ENCODE measurements around the gene NME5.

Gene NME5

DNA sequence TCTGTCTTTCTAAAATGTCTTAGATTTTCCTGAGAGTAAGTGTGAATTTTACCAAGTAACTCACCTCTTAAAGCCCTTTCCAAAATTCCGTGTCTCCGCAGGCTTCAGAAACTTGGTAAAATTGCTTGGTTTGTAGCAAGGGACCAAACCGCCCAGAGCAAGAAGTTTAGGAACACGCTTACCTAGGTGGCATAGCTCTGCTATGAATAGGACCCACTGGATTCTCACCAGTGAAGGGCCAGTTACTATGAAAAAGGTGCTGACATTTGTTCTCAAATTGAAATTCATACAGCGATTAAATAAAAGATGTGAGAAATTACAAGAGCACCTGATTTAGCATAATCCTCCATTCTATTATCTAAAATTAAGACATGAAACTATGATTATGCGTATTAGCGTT is 6.7 kb downstream of the NME5 start:
- DNase-seq (ENCODE audit: low spot score) = no peak

DNA sequence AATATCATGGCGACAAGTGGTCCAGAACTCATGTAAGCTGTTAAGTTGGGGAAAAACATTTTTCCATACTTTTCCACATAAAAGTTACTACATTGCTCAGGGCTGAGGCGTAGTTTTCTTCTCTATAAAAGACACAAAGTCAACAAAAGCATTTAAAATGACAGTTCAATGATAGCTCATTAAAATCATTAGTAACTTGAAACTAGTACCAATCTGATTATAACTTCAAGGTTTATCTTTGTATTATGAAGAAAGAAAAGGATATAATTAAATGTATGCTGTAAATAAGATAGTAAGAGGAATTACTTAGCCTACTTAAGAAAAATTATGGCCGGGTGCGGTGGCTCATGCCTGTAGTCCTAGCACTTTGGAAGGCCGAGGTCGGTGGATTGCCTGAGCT is 9.9 kb downstream of the NME5 start:
- DNase-seq (ENCODE audit: low spot score) = no peak

DNA sequence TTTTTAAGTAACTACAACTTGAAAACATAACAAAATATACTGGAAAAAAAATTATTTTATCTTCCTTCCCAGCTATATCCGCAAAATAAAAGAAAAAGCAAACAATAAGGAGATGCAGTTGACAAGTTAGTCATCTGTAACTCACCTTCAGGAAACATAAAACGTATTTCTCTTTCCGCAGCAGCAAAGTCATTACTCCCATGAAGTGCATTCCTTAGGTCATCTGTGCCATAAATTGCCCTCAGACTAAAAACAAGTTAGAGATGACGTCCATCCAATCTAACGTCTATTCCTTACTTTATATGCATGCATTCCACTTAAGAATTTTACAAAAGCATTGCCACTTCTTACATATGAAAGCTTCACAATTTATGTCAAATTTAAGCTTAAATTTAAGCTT is 10.9 kb downstream of the NME5 start:
- no peak for DNase-seq (ENCODE audit: low spot score)

DNA sequence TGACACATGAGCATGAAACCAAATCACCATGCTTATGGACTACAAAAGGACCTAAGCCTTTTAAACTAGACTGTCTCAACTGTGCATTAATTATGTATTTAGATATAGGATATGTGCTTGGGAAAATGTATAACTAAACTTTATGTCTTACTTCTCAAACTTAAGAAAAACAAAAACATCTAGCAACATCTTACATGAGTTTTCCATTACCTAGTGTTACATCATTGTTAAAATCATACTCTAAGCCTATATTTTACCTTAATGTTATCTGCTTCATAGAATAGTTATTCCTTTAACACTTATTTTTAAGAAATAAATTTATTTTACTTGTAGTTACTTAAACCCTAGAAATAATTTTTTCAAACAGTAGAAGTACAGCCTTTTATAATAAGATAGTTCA is 24.0 kb downstream of the NME5 start:
- no peak for DNase-seq (ENCODE audit: low spot score)

DNA sequence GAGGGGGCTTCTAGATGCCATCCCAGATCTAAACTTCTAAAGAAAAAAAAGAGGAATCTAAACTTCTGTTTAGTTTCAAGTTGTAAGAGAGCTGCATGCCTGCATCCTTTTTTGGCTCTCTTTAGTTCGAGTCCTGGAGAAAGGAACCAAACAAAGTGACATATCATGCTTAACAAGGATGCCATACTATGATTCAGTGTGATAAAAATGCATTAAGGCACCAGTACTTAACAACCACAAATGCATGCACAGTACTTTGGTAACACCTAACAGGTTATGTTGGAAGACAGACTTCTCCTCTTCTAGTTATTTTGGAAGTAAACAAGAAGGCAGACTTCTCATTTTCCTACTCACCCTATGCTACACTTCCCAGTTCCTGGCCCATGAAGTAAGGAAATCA is 27.3 kb downstream of the NME5 start:
- no peak for DNase-seq (ENCODE audit: low spot score)

DNA sequence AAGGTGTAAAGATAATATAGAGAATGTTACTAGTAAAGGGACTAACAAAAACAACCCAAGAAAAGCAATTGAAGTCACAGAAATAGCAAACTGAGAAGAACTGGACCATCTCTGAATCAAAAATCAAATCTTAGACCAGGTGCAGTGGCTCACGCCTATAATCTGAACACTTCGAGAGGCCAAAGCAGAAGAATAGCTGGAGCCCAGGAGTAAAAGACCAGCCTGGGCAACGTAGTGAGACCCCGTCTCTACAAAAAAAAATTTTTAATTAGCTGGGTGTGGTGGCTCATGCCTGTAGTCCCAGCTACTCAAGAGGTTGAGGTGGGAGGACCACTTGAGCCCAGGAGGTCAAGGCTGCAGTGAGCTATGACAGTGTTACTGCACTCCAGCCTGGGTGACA is 28.0 kb downstream of the NME5 start:
- DNase-seq (ENCODE audit: low spot score) = no peak

DNA sequence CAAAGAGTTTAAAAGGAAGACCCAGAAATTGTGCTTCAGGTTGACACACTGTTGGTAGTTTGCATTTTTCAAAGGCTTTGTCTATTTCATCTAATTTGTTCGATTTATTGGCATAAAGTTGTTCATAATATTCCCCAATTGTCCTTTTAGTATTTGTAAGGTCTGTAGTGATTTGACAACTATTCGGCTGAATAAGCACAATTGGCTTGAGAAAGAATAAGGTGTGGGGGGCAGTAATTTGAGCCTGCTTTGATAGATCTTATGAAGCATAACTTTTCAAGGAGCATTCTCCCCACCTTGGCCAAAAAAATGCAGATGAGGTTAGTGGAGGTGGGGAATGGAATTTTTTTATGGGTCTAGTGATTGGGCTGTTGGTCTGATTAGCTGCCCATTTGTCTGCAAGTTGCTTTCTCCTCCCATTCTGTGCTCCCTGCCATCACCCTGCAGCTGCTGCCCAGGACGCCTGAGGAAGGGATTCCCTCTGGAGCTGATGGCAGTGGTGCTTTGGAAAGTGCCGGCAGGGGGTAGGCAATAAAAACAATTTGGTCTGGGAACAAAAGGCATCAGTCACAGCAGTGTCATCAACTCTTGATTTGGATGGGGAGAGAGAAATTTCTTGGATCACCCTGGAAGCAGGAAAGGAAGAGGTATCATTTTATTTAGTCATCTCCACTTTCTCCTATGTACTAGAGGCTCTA is 28.8 kb downstream of the NME5 start:
- DNase-seq (ENCODE audit: low spot score) = no peak

DNA sequence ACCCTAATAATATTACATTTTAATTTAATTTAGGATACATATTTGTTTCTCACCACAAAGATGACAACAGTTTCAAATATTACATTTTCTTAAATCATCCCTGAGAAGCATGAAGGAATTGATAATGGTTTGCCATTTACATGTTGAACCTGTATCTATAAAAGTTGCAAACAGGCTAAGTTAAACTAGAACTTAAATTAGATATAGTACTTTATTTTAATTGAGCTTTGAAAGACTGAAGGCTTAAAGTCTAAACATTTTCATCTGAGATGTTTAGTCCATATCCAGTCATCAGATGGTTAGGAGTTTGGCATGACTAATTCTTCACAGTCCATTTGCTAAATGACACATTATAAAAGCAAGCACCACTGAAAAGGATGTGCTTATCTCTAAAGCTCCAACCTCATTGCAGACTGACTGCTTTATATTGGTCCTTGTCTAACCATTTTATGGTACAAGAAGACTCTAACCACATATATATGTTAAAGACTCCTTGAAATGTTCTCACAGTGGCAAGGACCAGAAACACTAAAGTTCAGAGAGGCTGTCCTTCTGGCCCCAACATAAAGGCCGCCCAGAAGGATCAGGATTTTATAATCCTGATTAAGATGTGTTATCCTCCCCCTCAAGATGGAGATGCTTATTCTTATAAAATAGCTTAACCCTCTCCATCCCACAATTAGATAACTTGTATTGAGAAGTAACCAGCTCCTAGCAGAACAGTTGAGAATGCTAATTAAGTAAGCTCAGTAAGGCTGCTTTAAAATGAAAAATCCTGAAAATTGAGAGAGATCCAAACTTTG is 29.6 kb downstream of the NME5 start:
- no peak for DNase-seq (ENCODE audit: low spot score)

DNA sequence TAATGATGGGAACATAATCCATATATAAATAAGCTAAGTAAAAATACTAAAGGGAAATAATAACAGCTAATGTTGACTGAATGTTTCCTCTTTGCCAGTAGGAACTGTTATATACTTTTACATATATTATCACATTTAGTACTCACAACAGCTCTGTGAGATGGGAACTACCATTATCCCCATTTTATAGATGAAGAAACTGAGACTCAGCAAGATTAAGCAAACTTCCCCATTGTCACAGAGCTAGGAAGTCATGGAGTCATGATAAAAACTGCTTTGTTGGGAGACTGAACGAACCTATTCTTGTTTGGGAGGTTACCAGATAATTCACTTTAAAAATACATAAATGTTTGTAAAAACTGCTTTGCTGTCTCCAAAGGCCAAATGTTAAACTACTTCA is 32.0 kb downstream of the NME5 start:
- DNase-seq (ENCODE audit: low spot score) = no peak

DNA sequence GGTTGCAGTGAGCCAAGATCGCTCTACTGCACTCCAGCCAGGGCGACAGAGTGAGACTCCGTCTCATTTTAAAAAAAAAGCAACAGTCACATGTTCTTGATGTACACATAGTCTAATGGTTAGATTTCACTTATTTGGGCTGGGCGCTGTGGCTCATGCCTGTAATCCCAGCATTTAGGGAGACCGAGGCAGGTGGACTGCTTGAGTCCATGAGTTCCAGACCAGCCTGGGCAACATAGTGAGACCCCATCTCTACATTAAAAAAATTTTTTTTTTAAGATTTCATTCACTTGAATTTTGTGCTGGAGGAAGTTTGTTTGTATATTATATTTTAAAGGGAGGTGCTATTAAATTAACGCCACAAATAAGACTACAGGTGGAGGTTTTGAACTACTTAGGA is 33.5 kb downstream of the NME5 start:
- DNase-seq (ENCODE audit: low spot score) = no peak

DNA sequence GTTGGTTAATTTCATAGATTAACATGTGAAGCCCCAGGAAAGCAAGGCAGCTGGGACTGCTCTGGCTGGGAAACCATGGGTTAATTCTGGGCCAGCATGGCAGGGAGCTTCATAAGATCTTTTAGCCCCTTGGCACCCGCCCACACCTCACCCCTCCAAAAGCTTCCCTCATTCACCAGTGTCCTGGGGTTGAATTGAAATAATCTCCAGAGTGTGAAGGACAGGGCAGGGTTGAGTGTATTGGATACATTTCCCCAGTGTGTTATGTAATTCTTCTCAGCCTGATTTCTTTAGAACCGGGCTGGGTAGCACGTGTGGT is 36.0 kb downstream of the NME5 start:
- no peak for DNase-seq (ENCODE audit: low spot score)

DNA sequence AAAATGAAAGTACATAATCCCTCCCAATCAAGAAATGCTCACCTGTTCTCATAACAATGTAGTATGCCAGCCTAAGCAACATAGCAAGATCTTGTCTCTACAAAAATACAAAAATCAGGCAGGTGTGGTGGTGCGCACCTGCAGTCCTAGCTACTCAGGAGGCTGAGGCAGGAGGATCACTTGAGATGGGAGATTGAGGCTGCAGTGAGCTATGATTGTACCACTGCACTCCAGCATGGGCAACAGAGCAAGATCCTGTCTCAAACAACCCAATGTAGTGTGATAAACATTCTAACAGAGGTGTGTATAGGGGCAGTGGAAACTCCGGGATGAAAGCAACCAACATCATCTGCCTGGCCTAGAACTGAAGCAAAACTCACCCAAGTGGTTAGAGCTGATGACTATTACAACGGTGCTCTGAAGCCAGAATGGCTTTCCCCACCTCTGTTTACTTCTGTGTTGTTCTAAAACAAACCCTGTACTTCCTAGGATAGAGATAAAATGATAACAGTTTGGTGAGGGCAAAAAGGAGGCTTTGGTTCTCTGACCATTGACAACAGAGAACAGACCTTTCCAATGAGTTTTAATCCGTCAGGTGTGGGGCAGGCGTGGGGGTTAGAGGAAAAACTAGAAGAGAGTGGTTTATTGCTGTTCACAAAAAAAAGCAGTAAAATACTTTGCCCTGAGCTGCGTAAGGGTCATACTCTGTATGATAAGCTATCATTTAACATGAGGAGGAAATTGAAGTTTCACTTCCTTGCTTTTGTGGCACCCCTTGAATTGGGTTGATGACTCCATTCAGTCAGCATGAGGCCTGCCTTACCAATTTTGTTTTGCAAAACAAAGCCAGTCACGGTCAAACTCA is 36.5 kb downstream of the NME5 start:
- DNase-seq (ENCODE audit: low spot score) = no peak

DNA sequence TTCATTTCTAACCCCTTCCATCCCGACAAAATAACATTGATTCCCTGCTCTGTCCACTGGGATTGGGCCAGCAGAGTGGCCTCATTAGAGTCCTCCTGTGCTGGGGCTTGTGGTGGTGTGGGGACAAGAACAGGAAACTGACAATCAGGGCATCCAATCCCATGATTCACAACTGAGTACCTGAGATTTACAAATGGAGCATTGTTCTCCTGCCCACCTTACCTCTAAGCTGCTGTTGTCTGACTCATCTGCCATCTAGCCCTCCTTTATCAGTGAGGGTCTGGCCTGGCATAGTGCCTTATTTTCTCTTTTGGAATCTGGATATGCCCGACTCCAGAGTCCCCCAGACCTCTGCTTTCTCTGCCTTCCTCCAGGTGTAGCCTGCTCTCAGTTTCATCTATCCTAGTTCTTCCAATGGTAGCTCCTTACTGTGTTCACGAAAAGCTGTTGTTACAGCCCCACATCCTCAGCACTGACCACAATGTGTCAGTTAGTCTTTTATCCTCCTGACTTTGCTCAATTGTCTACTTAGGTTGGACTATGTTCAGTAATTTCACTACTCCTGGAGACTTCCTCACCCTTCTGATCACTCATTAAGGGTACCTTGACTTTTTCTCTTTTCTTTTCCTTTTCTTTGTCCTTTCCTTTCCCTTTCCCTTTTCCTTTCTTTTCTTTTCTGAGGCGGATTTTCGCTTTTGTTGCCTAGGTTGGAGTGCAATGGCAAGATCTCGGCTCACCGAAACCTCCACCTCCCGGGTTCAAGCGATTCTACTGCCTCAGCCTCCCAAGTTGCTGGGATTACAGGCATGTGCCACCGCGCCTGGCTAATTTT is 42.0 kb downstream of the NME5 start:
- peak; percentile 37 for DNase-seq (ENCODE audit: low spot score)

DNA sequence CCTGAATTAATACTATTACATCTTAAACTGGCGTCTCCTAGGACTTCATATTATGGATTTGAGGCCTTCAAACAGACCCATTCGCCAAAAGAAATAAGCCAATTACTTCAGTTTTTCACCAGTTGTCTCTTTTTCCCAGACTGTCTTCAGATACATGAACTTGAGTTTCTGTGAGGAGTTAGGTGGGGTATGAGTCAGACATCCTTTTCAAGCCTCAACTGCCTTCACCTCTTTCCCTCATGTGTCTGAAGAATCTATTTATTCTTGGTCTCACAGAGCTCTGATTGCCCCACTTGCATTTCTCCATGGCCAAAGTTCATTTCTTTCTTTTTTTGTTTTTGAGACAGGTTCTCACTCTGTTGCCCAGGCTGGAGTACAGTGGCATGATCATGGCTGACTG is 42.9 kb downstream of the NME5 start:
- DNase-seq (ENCODE audit: low spot score) = peak; percentile 22

DNA sequence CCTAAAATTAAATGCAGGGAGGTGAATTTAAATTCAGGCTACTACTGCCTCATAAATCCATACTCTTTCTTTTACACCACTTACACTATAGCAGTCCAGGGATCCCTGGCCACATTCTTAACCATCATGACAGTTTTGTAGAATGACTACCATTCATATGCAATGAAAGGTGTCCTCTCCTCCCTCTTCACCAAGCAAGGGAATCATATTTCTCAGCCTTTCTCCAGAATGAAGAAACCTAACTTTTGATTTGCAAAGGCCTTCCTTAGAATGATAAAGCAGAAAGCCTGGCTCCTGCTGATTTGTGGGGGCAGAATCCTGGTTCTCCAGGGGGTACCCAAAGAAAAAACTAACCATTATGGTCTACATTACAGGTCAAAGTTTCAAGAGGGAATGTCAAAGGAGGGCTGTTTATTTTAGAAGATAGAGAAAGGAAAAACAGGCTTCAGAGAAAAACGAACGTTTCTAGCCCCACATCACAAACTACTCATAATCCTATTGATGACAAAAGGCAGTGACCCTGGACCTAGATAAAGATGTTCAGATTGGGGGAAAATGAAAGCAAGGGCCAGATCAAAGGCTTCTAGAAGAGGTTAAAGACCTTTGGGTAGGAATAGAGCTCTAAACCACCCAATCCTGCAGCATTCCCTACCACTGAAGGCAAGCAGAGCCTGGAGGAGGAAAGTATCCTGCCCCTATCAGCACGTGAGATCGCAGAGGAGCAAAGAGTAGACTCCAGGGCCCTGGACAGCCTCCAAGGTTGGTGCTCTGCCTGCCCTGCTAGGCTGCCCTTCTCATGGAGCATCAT is 43.9 kb downstream of the NME5 start:
- no peak for DNase-seq (ENCODE audit: low spot score)

DNA sequence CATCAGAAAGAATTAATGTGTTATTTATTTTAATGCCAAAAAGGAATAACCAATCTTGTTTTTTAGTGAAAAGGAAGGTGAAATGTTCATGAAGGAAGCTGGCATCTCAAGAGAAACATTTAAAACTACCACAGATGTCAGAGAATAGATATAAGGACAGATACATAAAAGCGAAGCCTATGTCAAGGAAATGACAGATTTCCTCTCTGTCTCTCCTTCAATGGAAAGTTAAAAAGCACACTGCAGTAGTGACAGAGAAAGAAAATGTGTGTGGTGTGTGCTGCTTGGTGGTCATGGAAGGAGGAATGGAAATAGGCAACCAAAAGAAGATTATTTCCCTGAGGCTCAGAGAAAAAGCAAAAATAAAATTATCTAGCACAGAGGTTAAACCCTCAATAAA is 46.2 kb downstream of the NME5 start:
- no peak for DNase-seq (ENCODE audit: low spot score)

DNA sequence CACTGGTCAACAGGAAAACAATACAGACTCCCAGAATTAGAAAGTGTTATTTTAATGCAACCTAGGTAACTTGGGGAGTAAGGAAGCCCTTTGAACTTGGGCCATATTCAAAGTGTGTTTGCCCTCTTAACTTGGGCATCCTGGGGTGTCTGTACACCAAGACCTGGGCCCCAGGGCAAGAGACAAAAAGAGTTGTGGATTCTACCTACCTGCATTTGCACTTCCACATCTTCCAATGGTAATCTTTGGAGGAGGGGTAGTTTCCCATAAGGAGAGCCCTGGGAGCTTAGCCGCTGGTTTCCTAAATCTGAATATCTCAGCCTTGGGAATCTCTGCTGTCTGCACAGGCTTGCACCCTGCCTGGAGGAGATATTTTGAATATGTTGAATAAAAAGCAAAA is 46.9 kb downstream of the NME5 start:
- DNase-seq (ENCODE audit: low spot score) = no peak

DNA sequence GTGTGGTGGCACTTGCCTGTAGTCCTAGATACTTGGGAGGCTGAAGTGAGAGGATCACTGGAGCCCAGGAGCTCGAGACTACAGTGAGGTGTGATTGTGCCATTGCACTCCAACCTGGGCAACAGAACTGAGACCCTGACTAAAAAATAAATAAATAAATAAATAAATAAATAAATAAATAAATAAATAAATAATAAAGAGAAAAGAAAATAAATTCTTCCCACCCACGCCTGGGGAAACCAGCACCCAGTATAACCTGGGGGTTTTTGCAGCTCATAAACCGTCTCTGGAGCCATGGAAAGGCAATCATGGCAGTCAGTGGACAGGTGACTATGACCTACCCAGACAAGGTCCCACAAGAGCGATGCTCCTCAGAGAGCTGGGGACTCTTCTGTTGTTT is 47.5 kb downstream of the NME5 start:
- no peak for DNase-seq (ENCODE audit: low spot score)

DNA sequence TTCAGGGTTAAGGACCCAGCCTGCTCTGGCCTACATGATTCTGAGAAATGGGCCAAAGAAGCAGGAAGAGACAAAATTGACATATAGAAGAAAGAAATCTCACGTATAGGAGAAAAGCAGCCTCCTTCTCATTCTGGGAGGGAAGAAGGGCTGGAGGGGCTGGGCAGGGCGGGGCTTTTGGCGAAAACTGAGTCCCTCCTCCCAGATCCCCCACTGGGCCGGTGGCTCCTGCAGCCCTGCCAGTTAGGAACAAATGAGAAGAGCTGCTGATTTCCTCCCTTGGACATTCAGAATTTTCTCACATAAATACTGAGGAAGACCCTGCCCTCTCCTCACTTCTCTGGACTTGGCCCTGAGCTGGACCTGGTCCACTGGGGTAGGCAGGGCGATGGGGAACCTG is 55.5 kb downstream of the NME5 start, which contains the start of gene WNT8A:
Gene WNT8A (plus strand): TSS at position 332 of the 400 bp plus-strand sequence. CDS start 95 bp downstream, outside the sequence.
- no peak for DNase-seq (ENCODE audit: low spot score)

DNA sequence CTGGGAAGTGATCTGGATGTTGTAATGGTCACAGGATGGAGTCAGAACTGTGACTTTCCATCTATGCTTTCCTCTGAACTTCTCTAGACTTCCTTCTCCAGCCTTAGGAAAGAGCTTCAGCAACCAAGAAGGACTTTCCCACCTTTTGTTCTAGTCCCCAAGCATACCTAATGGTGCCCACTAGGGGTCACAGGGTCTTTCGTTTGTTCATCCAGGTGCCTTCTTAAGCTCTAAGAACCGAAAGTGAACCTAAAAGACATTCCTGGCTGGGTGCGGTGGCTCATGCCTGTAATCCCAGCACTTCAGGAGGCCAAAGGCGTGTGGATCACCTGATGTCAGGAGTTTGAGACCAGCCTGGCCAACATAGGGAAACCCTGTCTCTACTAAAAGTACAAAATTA is 57.2 kb downstream of the NME5 start:
- DNase-seq (ENCODE audit: low spot score) = no peak

DNA sequence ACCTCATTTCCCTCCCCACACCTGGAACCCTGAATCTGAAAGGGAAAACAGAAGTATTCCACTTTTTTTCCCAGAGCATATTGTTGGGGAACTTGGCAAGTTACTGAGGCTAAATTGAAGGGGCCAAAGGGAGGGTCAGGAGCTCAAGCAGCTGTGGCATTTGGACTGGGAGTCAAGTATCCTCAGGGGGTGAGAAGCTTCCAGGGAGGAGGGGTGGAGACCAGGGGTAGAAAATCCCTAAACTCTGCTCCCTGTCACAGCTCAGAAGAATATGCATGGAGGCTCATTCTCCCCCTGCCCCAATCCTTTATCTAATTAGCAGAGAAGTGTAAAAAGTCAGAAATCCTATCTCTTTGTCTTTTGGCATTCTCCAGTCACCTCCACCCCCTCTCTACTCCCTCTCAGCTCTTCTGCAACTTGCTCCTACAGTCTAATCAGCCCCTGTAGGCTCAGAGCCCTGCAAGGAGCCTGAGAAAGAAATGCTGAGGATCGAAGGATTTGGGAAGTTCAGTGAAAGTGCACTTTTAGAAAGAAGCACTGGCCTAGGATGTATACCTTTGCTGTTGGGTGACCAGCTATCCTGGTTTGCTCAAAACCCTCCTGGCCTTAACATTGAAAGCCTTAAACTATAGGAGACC is 61.1 kb downstream of the NME5 start:
- no peak for DNase-seq (ENCODE audit: low spot score)
